H1 (cell line): ENCODE data around the gene TOMM22. TPM values are rescaled to one million over a fixed set of nuclear protein-coding genes. Genes with fewer than 3 reads are reported as not detected.

Source experiments
- BCL11A ChIP-seq, 2 experiments: IDR thresholded peaks; one replicate each; pipeline ENCODE4 v1.6.1; 2011; ENCODE audit warnings: low read depth in 2 of 2, low read length in 2 of 2, mild to moderate bottlenecking in 2 of 2
- GABPA ChIP-seq: IDR thresholded peaks from 2 replicates; pipeline ENCODE4 v1.6.1; 2011; ENCODE audit warnings: mild to moderate bottlenecking, low read length, moderate library complexity, borderline replicate concordance; ENCODE audit not compliant: insufficient read depth
- GTF2F1 ChIP-seq: IDR thresholded peaks from 2 replicates; pipeline ENCODE4 v1.6.1; 2012; ENCODE audit warnings: low read depth, low read length, improper control_type of control experiment, borderline replicate concordance
- KDM5A ChIP-seq: fragments of 200-600 bp; IDR thresholded peaks from 2 replicates; pipeline ENCODE4 v1.7.1; 2012; ENCODE audit warnings: mild to moderate bottlenecking, low read length, inconsistent platforms, mixed read lengths
- PHF8 ChIP-seq: fragments of 200-600 bp; sonication (generic); conservative IDR thresholded peaks from 2 replicates; pipeline ENCODE4 v1.7.1; 2012; ENCODE audit warnings: low read depth, mild to moderate bottlenecking, inconsistent platforms, low read length, moderate library complexity
- SP2 ChIP-seq: IDR thresholded peaks from 2 replicates; pipeline ENCODE4 v1.6.1; 2012; ENCODE audit warnings: mild to moderate bottlenecking, low read length, inconsistent platforms
- TAF1 ChIP-seq: IDR thresholded peaks from 2 replicates; pipeline ENCODE4 v1.6.1; 2011; ENCODE audit warnings: mild to moderate bottlenecking, low read depth, low read length
- polyA plus RNA-seq, 7 experiments: library from polyadenylated mRNA; depleted of rRNA in 3 of 7; stranded (reverse) in 5 of 7; unstranded in 2 of 7; fragments of >200 nt in 5 of 7; fragments of 200-250 nt in 2 of 7; gene quantifications; 1 replicate in 5 of 7; 2 replicates in 1 of 7; 4 replicates in 1 of 7; pipeline versions ENCODE4 v1.2.1 to v1.2.3, GENCODE V29; 2011 to 2013; ENCODE audit warnings: missing spikeins in 2 of 7, mixed read lengths in 2 of 7
- total RNA-seq: library from RNA; stranded (reverse); fragmentation: NEBNext Ultra II Directional; extraction: Animal tissue kit (Norgen Biotek cat#: 25700); gene quantifications from 2 replicates; pipeline ENCODE4 v1.2.1, GENCODE V29; 2021
- TF ChIP-seq, protein P1 (sequence below): IDR thresholded peaks from 2 replicates; pipeline ENCODE4 v1.6.1; 2012; ENCODE audit warnings: inconsistent platforms

The TOMM22 gene
- total and polyA plus RNA-seq, 2 of the 8 experiments (the other 6 are each of a cell fraction or from before 2014, with no cell fraction given): 84.0 to 125 TPM

DNA sequence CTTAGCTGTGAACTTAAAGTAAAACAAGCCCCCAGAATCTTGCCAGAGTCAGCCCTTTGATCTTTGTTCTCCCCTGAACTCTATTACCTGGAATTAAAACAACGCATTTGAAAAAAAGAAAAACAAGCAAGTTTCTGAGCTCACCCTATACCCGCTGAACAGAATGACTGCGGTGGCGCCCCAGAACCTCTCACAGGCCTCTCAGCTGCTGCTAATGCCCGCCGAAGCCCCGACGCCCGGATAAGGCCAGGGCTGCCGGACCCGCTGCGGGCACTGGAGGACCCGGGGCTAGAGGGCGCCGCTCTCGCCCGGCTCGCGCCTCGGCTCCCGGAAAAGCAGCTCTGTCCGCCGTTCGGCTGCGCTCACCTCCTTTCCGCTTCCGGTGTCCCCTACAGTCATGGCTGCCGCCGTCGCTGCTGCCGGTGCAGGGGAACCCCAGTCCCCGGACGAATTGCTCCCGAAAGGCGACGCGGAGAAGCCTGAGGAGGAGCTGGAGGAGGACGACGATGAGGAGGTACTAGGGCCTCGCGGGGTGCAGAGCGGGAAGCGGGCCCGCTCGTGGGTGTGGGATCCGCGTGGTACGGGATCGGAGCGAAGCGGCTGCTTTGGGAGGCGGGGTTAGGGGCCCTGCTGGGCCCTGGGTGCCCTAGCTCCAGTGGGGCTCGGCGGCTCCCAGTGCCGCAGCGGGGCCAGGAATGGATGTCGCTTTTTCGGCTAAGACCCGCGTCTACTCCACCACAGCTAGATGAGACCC, at the start of gene TOMM22 (continued):
- TF ChIP-seq GTF2F1: peak; percentile 73; the same call in 1 of the 2 replicates
- TF ChIP-seq PHF8: peak; percentile 100
- TF ChIP-seq TAF1: peak; percentile 98
- TF ChIP-seq BCL11A (IDR thresholded peaks at IDR 0.05; ENCODE audit: low read depth in 2 of 2, low read length in 2 of 2): no peak
- TF ChIP-seq GABPA: peak; percentile 97
- peak; percentile 80; the same call in 1 of the 2 replicates for TF ChIP-seq SP2
- TF ChIP-seq KDM5A: peak; percentile 98
- TF ChIP-seq, protein P1, sequence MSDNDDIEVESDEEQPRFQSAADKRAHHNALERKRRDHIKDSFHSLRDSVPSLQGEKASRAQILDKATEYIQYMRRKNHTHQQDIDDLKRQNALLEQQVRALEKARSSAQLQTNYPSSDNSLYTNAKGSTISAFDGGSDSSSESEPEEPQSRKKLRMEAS: peak; percentile 72
